SK-N-MC (cell line): ENCODE data around the gene NAGK.

Experiments used
- EZH2 ChIP-seq: fragments of 200-600 bp; sonication (generic); IDR thresholded peaks from one replicate; pipeline ENCODE4 v1.6.1; 2017; ENCODE audit warnings: antibody characterized with exemption
- POLR2AphosphoS5 ChIP-seq: IDR thresholded peaks from 2 replicates; pipeline ENCODE4 v1.6.1; 2012; ENCODE audit warnings: mild to moderate bottlenecking, low read depth, low read length, borderline replicate concordance

DNA sequence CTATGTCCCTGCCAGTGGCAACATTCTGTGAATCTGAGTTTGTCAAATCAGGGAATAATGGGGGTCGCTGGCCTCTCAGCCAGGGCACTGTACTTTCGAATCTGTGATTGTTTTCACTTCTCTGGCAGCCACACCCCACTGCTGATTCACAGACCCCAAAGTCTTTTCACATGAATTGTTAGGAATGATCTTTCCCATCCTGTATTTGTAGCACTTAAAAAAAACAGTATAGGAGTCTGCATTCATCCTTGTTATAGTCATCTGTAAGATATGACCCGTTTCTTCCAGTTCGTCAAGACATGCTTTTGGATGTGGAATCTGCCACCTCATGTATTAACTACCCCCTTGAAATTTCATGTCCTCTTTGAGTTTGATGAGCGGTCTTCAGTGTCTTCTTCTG lies 928 bp downstream of the NAGK start:
- TF ChIP-seq POLR2AphosphoS5 (no peak), EZH2 (no peak)
